OCI-LY7 (cell line): ENCODE data around the gene DOCK3. TPM values are rescaled to one million over a fixed set of nuclear protein-coding genes. Genes with fewer than 3 reads are reported as not detected.

Experiments
- BruUV-seq: library from RNA; stranded (reverse); fragments of 400-500 nt; replicated peaks from 2 replicates; lab custom pipeline; 2021; lab: Mats Ljungman, UMichigan
- CTCF ChIA-PET: fragments of 300-600 bp; sonication (Branson Sonifier 250); formaldehyde crosslinking; loops from one replicate; lab custom pipeline; 2022; ENCODE audit warnings: antibody characterized with exemption; ENCODE audit not compliant: unreplicated experiment; lab: Charles Lee
- POLR2A ChIA-PET: fragments of 300-600 bp; sonication (Branson Sonifier 250); formaldehyde crosslinking; loops from one replicate; lab custom pipeline; 2022; ENCODE audit warnings: antibody characterized with exemption; lab: Charles Lee
- DNase-seq: peaks from one replicate; pipeline ENCODE4 v3.0.0-alpha.2; 2015; ENCODE audit warnings: low spot score
- H2AFZ ChIP-seq: fragments of 200-600 bp; sonication (generic), shearing (Covaris generic); 2 replicates; pipeline ENCODE4 v1.6.1; 2014; ENCODE audit warnings: mild to moderate bottlenecking, antibody characterized with exemption, low read length, moderate library complexity
- H3K27ac ChIP-seq: fragments of 200-600 bp; sonication (generic); 2 replicates; pipeline ENCODE4 v1.5.1; 2014; ENCODE audit warnings: mixed run types, low read depth, mild to moderate bottlenecking, moderate library complexity, low read length, inconsistent platforms; ENCODE audit not compliant: poor library complexity, severe bottlenecking
- H3K36me3 ChIP-seq: fragments of 200-600 bp; sonication (generic); 2 replicates; pipeline ENCODE4 v1.6.1; 2014; ENCODE audit warnings: mild to moderate bottlenecking, antibody characterized with exemption, low read length, moderate library complexity, mixed read lengths; ENCODE audit not compliant: insufficient read depth
- H3K4me1 ChIP-seq: fragments of 200-600 bp; sonication (generic); 2 replicates; pipeline ENCODE4 v1.5.1; 2014; ENCODE audit warnings: mild to moderate bottlenecking, low read length; ENCODE audit not compliant: insufficient read depth, poor library complexity, severe bottlenecking
- H3K4me2 ChIP-seq: fragments of 200-600 bp; sonication (generic); 2 replicates; pipeline ENCODE4 v1.6.1; 2014; ENCODE audit warnings: mild to moderate bottlenecking, low read length
- H3K4me3 ChIP-seq: fragments of 200-600 bp; sonication (generic); 2 replicates; pipeline ENCODE4 v1.5.1; 2014; ENCODE audit warnings: mild to moderate bottlenecking, low read depth, low read length; ENCODE audit not compliant: poor library complexity, severe bottlenecking
- H3K79me2 ChIP-seq: fragments of 200-600 bp; sonication (generic); 2 replicates; pipeline ENCODE4 v1.6.1; 2016; ENCODE audit warnings: low read depth, mild to moderate bottlenecking, low read length, moderate library complexity, mixed read lengths; ENCODE audit not compliant: insufficient read depth
- H3K9me2 ChIP-seq: fragments of 200-600 bp; sonication (generic); 2 replicates; pipeline ENCODE4 v1.6.1; 2016; ENCODE audit warnings: mild to moderate bottlenecking, low read length, mixed read lengths; ENCODE audit not compliant: insufficient read depth
- H3K9me3 ChIP-seq: fragments of 200-600 bp; sonication (generic); 2 replicates; pipeline ENCODE4 v1.6.1; 2014; ENCODE audit warnings: mild to moderate bottlenecking, mixed run types, low read length, mixed read lengths
- H4K20me1 ChIP-seq: fragments of 200-600 bp; sonication (generic); 2 replicates; pipeline ENCODE4 v1.6.1; 2014; ENCODE audit warnings: mild to moderate bottlenecking, antibody characterized with exemption, low read length, moderate library complexity, mixed read lengths; ENCODE audit not compliant: insufficient read depth
- EZH2phosphoT487 ChIP-seq: fragments of 200-600 bp; sonication (generic); IDR thresholded peaks from 2 replicates; pipeline ENCODE4 v1.6.1; 2018; ENCODE audit warnings: low read depth, borderline replicate concordance, mild to moderate bottlenecking, mixed run types, antibody characterized with exemption, low read length, moderate library complexity, mixed read lengths
- intact Hi-C: fragments of 100-400 bp; cut with micrococcal nuclease; formaldehyde crosslinking; loops from one replicate; pipeline ENCODE4 v1.10.0; 2022; ENCODE audit not compliant: unreplicated experiment
- total RNA-seq, 2 experiments: library from RNA; depleted of rRNA in 1 of 2; stranded (reverse); fragments of >200 nt in 1 of 2; shearing (Covaris generic) in 1 of 2; gene quantifications; 2 replicates each; pipeline ENCODE4 v1.2.3, GENCODE V29; 2014 to 2022
- TF ChIP-seq, protein P1 (sequence below): fragments of 200-600 bp; sonication (generic); conservative IDR thresholded peaks from 2 replicates; pipeline ENCODE4 v1.5.1; 2014; ENCODE audit warnings: mild to moderate bottlenecking, antibody characterized with exemption, low read length, moderate library complexity, mixed read lengths

The DOCK3 gene
- total RNA-seq, 2 experiments from 2014 or later: not detected

GRCh38 chr3:51422211-51422610, 747.5 kb downstream of the DOCK3 start:
- Histone ChIP-seq H3K36me3 (peaks cover 79% of the 10 kb centered on the region), H3K4me1 (no peaks in the 10 kb centered on the region), H3K27ac (no peak overlapping the region), H3K4me3 (no peak overlapping the region), H4K20me1 (no peaks in the 10 kb centered on the region), H3K9me3 (no peaks in the 10 kb centered on the region), H3K79me2 (no peaks in the 10 kb centered on the region), H3K4me2 (no peak overlapping the region), H3K9me2 (no peaks in the 10 kb centered on the region), H2AFZ (no peak overlapping the region)
- no peak for DNase-seq
- ChIA-PET POLR2A (interaction anchor here (0.8 kb wide), 1 partner anchor 10 kb away, joined by 3 read pairs; no protein-coding TSS in a partner anchor), CTCF (no interaction called here)
- TF ChIP-seq, protein P1, sequence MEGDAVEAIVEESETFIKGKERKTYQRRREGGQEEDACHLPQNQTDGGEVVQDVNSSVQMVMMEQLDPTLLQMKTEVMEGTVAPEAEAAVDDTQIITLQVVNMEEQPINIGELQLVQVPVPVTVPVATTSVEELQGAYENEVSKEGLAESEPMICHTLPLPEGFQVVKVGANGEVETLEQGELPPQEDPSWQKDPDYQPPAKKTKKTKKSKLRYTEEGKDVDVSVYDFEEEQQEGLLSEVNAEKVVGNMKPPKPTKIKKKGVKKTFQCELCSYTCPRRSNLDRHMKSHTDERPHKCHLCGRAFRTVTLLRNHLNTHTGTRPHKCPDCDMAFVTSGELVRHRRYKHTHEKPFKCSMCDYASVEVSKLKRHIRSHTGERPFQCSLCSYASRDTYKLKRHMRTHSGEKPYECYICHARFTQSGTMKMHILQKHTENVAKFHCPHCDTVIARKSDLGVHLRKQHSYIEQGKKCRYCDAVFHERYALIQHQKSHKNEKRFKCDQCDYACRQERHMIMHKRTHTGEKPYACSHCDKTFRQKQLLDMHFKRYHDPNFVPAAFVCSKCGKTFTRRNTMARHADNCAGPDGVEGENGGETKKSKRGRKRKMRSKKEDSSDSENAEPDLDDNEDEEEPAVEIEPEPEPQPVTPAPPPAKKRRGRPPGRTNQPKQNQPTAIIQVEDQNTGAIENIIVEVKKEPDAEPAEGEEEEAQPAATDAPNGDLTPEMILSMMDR: no peak
- no peak for TF ChIP-seq EZH2phosphoT487
- no TSS peak for BruUV-seq
- intact Hi-C loops: no loop called here

GRCh38 chr3:51426921-51427320, 752.2 kb downstream of the DOCK3 start:
- no peak for TF ChIP-seq EZH2phosphoT487
- TF ChIP-seq, protein P1: no peak
- Histone ChIP-seq H3K4me3 (no peak overlapping the region), H3K4me1 (no peaks in the 10 kb centered on the region), H3K9me2 (no peaks in the 10 kb centered on the region), H3K79me2 (no peaks in the 10 kb centered on the region), H4K20me1 (no peaks in the 10 kb centered on the region), H3K9me3 (no peaks in the 10 kb centered on the region), H3K27ac (no peak overlapping the region), H3K4me2 (no peak overlapping the region), H3K36me3 (peaks cover 78% of the 10 kb centered on the region), H2AFZ (no peak overlapping the region)
- BruUV-seq: no TSS peak
- intact Hi-C loops: no loop called here
- DNase-seq: no peak
- ChIA-PET POLR2A (interaction anchor here (0.7 kb wide), 1 partner anchor 19 kb away, joined by 3 read pairs; no protein-coding TSS in a partner anchor), CTCF (interaction anchor here (0.6 kb wide), 1 partner anchor 210 kb away, joined by 3 read pairs; no protein-coding TSS in a partner anchor)

- Histone ChIP-seq H3K4me1 (no peaks in the 10 kb centered on the region), H3K9me2 (no peaks in the 10 kb centered on the region), H2AFZ (no peak overlapping the region), H3K9me3 (no peaks in the 10 kb centered on the region), H3K4me3 (no peak overlapping the region), H3K36me3 (peaks cover 93% of the 10 kb centered on the region), H3K27ac (no peak overlapping the region), H3K79me2 (no peaks in the 10 kb centered on the region), H3K4me2 (no peak overlapping the region), H4K20me1 (no peaks in the 10 kb centered on the region)
- POLR2A ChIA-PET: interaction anchor here (0.5 to 1.5 kb wide), 3 partner anchors 22 to 94 kb away, joined by 3 to 4 read pairs (median 3); no protein-coding TSS in a partner anchor
- BruUV-seq: no TSS peak
- TF ChIP-seq, protein P1: no peak
- TF ChIP-seq EZH2phosphoT487: no peak
- CTCF ChIA-PET: no interaction called here
- intact Hi-C loops: no loop called here
- DNase-seq: no peak
Observed at GRCh38 chr3:51429138-51429537, 754.4 kb downstream of the DOCK3 start.
